Kidney epithelial cell (primary cell): ENCODE results near the gene TTC21A. TPM values are rescaled to one million over a fixed set of nuclear protein-coding genes. Genes with fewer than 3 reads are reported as not detected.

Source experiments
- DNase-seq: peaks from one replicate; pipeline ENCODE4 v3.0.0-alpha.2; 2010; ENCODE audit warnings: low read depth
- H3K27me3 ChIP-seq: 2 replicates; pipeline ENCODE4 v1.6.0; 2011; ENCODE audit warnings: low read length; ENCODE audit not compliant: control insufficient read depth, insufficient read depth
- H3K36me3 ChIP-seq: 2 replicates; pipeline ENCODE4 v1.5.1; 2011; ENCODE audit warnings: low read length; ENCODE audit not compliant: control insufficient read depth, insufficient read depth
- H3K4me3 ChIP-seq: 2 replicates; pipeline ENCODE4 v1.5.1; 2011; ENCODE audit warnings: low read depth, mild to moderate bottlenecking, control low read depth, low read length
- CTCF ChIP-seq: IDR thresholded peaks from 2 replicates; pipeline ENCODE4 v1.5.1; 2011; ENCODE audit warnings: mild to moderate bottlenecking, moderate library complexity, low read length, control low read depth, inconsistent platforms; ENCODE audit not compliant: insufficient read depth, poor library complexity, severe bottlenecking
- total RNA-seq: library from RNA; depleted of rRNA; stranded (reverse); fragments of >200 nt; gene quantifications from 2 replicates; pipeline ENCODE4 v1.2.3, GENCODE V29; 2015

TTC21A gene
- total RNA-seq, 1 donor from 2014 or later = 6.7 TPM

- no peak overlapping the region for H3K4me3 ChIP-seq
- no peak for TF ChIP-seq CTCF
- peaks cover 6% of the 10 kb centered on the region for H3K36me3 ChIP-seq
- H3K27me3 ChIP-seq = no peaks in the 10 kb centered on the region
- DNase-seq = no peak
These were observed 21.3 kb upstream of the TTC21A start for GRCh38 chr3:39086144-39086543.

DNA sequence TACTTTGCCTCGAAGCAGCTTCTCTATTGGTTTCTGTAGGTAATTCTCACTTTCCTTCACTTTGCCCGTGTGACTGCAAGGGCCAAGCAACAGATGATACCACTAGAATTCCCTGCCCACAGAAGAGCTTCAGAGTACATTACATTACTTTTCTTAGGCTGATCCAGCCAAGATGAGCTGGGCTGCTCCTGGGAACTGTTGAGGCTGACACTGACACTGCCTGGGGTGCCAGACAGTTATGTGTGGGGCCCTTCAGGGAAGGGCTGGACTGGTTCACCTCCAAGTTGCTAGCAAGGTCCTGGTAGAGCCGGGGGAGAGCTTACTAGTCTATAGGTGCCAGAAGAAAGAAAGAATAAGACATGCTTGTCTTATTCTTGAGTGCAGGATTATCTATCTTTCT lies 19.0 kb upstream of the TTC21A start:
- TF ChIP-seq CTCF = no peak

GRCh38 chr3:39088889-39089288 lies 18.6 kb upstream of the TTC21A start:
- peaks cover 6% of the 10 kb centered on the region for H3K36me3 ChIP-seq
- no peaks in the 10 kb centered on the region for H3K27me3 ChIP-seq
- no peak for TF ChIP-seq CTCF
- H3K4me3 ChIP-seq = no peak overlapping the region
- no peak for DNase-seq

More for the DNA sequence above, 19.0 kb upstream of the TTC21A start:
- Histone ChIP-seq H3K36me3 (peaks cover 6% of the 10 kb centered on the region), H3K4me3 (no peak overlapping the region), H3K27me3 (no peaks in the 10 kb centered on the region)
- no peak for DNase-seq

DNA sequence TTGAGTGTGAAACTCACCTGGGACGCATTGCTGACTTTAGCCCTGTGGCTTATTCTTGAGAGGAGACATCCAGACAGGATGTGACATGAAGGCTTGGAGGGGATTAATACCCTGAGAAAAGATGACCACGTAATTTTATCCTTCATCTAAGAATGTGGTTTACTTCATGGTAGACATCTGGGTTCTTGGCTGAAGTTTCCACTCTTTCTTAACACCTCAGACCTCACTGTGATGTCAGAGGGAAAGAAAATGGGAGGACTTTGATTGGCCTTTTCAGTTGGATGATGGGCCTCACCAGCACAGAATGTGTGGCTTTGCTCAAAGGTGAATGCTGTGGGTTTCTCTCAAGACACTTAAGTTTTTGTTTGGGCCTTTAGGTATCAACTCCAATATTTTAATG lies 16.6 kb upstream of the TTC21A start:
- TF ChIP-seq CTCF = no peak
- Histone ChIP-seq H3K4me3 (no peak overlapping the region), H3K27me3 (no peaks in the 10 kb centered on the region), H3K36me3 (peaks cover 7% of the 10 kb centered on the region)
- no peak for DNase-seq

GRCh38 chr3:39094851-39095677 lies 12.4 kb upstream of the TTC21A start:
- DNase-seq = no peak
- Histone ChIP-seq H3K27me3 (no peaks in the 10 kb centered on the region), H3K4me3 (no peak overlapping the region), H3K36me3 (peaks cover 6% of the 10 kb centered on the region)
- no peak for TF ChIP-seq CTCF

DNA sequence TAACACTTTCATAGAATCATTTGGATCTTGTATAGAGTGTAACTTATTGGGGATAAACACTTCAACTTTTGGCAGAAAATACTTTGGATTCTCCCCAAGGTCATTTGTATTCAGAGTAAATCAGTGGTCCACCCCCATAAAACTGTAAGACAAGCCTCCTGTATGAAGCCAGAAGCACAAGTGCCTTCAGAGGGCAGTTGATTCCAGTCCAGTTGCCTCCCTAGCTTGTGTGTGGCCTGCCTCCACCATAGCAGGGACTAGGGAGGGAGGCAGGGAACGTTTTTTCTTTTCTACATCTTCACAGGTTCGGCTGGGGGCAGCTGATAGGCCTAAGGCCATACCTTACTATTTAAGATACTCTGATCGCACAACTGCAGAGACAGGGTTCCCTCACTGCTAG lies 11.7 kb upstream of the TTC21A start:
- Histone ChIP-seq H3K4me3 (no peak overlapping the region), H3K27me3 (no peaks in the 10 kb centered on the region), H3K36me3 (peaks cover 6% of the 10 kb centered on the region)
- TF ChIP-seq CTCF = no peak
- DNase-seq = no peak
